ENCODE results near the gene GPN3.
"Not testable (repeated sequence)": the region's sequence is repeated elsewhere in the genome, so short reads cannot be mapped to it uniquely, and the experiment has no call there.

GPN3 gene

GRCh38 chr12:110449799-110450497 is 18.1 kb downstream of the GPN3 start, which contains the start of gene ARPC3:
TSS of gene ARPC3 (minus strand) at chr12:110450337. CDS start at chr12:110450260, 77 bp downstream.
- FAIRE-seq: peak; percentile 95
- peak; percentile 91 for DNase-seq (ENCODE audit: insufficient read length, low spot score)

GRCh38 chr12:110444455-110444854 is 23.6 kb downstream of the GPN3 start:
- no peak for DNase-seq (ENCODE audit: insufficient read length, low spot score)
- FAIRE-seq: no peak

GRCh38 chr12:110436231-110436630 is 31.8 kb downstream of the GPN3 start:
- DNase-seq (ENCODE audit: insufficient read length, low spot score) (no peak), FAIRE-seq (no peak)

DNA sequence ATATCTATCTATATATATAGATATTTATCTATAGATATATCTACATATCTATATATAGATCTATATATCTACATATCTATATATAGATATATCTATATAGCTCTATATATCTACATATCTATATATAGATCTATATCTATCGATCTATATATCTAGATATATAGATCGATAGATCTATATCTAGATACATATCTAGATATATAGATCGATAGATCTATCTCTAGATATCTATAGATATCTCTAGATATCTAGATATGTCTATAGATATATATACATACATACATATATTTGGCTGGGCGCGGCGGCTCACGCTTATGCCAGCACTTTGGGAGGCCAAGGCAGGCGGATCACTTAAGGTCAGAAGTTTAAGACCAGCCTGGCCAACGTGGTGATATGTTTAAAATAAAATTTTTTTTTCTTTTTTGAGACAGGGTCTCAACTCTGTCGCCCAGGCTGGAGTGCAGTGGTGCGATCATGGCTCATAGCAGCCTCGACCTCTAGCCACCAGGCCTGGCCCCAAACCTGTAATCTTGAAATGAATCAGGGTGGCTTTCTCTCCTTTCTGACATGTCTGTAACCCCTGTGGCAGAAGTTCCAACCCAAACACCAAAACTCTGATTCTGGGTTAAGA is 36.0 kb downstream of the GPN3 start:
- DNase-seq (ENCODE audit: insufficient read length, low spot score) (no peak), FAIRE-seq (no peak)

GRCh38 chr12:110429676-110430075 is 38.4 kb downstream of the GPN3 start:
- not testable (repeated sequence) for DNase-seq (ENCODE audit: insufficient read length, low spot score); FAIRE-seq

- no peak for FAIRE-seq
- DNase-seq (ENCODE audit: insufficient read length, low spot score): no peak
Observed at GRCh38 chr12:110426406-110426805, 41.7 kb downstream of the GPN3 start.

GRCh38 chr12:110424237-110424636 is 43.8 kb downstream of the GPN3 start:
- no peak for FAIRE-seq
- DNase-seq (ENCODE audit: insufficient read length, low spot score): no peak

GRCh38 chr12:110421701-110422100 is 46.4 kb downstream of the GPN3 start:
- DNase-seq (ENCODE audit: insufficient read length, low spot score) (no peak), FAIRE-seq (no peak)

DNA sequence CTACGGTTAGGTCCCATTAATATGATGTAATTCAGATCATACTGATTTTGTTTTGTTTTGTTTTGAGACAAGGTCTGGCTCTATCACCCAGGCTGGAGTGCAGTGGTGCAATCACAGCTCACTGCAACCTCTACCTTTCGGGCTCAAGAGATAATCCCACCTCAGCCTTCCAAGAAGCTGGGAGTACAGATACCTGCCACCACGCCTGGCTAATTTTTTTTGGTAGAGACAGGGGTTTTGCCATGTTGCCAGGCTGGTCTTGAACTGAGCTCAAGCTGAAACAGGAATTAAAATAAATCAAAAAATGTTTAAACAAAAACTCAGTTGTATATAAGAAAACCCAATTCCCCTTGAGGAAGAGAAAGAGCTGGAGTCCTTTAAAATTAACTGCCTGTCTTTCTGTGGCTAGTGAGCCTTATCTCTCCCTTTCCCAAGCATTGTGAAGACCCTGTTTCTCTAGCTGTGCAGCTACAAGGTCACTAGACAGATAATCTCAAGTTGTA is 46.8 kb downstream of the GPN3 start:
- no peak for FAIRE-seq

DNA sequence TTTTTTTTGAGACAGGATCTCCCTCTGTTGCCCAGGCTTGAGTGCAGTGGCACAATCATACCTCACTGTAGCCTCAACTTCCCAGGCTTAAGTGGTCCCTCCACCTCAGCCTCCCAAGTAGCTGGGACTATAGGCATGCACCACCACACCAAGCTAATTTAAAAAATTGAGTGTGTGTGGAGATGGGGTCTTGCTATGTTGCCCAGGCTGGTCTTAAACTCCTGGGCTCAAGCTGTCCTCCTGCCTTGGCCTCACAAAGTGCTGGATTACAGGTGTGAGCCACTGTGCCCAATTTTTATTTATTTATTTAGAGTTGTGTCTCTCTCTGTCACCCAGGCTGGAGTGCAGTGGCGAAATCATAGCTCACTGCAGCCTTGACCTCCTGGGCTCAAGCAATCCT is 47.4 kb downstream of the GPN3 start:
- not testable (repeated sequence) for FAIRE-seq; DNase-seq (ENCODE audit: insufficient read length, low spot score)

More for the DNA sequence above, 46.8 kb downstream of the GPN3 start:
- DNase-seq (ENCODE audit: insufficient read length, low spot score): no peak

GRCh38 chr12:110417113-110417512 is 50.9 kb downstream of the GPN3 start:
- not testable (repeated sequence) for DNase-seq (ENCODE audit: insufficient read length, low spot score); FAIRE-seq

DNA sequence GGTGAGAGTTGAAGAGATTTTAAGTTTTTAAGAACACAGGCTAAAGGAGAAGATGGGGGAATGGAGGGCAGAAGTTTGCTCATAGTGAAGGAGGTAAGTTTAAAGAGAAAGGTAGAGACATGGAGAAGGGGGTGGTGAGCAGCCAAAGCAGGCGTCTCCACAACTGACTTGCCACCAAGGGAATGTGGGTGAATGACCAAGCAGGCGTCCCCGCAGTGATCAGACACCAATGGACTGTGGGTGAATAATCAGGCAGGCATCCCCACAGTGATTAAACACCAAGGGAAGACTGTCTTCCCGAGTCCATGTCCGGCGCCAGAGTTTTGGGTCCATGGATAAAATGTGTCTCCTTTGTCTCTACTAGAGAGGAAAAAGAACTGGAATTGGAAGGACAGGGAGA is 58.0 kb downstream of the GPN3 start:
- FAIRE-seq; DNase-seq (ENCODE audit: insufficient read length, low spot score): not testable (repeated sequence)

GRCh38 chr12:110405126-110405662 is 62.9 kb downstream of the GPN3 start:
- FAIRE-seq; DNase-seq (ENCODE audit: insufficient read length, low spot score): not testable (repeated sequence)

DNA sequence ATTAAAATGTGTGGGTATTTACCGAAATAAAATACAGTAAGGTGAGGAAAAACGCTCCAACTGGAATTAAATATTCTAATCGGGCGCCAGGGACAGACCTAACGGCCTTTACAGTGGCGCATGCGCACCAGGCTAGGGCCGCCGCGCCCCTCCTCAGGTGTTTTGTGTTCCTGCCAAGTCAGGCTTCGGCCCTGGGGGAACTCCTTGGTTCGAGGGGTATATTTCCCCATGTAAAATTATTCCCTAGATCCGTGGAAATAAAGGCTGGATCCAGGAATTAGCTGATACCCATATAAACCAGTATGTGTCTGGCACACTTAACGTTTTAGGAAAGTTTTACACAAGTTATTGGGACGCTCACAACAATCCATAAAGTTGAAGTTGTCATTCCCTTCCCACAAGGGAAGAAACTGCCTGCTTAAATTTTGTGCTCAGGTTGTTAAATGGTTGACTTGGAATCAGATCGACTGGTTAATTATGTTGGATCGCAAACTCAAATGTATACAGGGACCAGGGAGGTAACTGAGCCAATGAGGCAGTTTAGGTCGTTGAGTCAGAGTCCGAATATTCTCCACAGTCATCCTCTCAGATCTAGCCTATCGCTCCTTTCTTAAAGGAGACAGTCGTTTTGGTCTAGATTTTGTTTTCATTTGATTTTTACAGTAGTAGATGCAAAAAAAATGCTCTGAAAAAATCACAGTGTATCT is 63.9 kb downstream of the GPN3 start:
- DNase-seq (ENCODE audit: insufficient read length, low spot score) (peak; percentile 80), FAIRE-seq (no peak)

- DNase-seq (ENCODE audit: insufficient read length, low spot score) (peak; percentile 90), FAIRE-seq (no peak)
Observed at GRCh38 chr12:110403146-110403975, 64.7 kb downstream of the GPN3 start, which contains the start of gene ANAPC7. TSS of gene ANAPC7 (minus strand) at chr12:110403708. CDS start at chr12:110403627, 81 bp downstream.

All from HTR-8/SVneo (cell line).